Prostate gland (tissue), 2 donors: ENCODE measurements around the gene PLXND1. TPM values are rescaled to one million over a fixed set of nuclear protein-coding genes. Genes with fewer than 3 reads are reported as not detected.
A peak's percentile ranks its signal among the peaks of the same experiment; 100 is the strongest.

Source experiments
- DNase-seq: peaks from one replicate; pipeline ENCODE4 v3.0.0-alpha.2; 2019; ENCODE audit warnings: low spot score
- H3K27ac ChIP-seq, 2 donors: fragments of 200-600 bp; sonication (generic); 2 replicates each; pipeline ENCODE4 v1.5.1; 2017 to 2019
- H3K27me3 ChIP-seq: fragments of 200-600 bp; sonication (generic); replicated peaks from 2 replicates; pipeline ENCODE4 v1.5.1; 2019; ENCODE audit not compliant: insufficient read depth
- H3K36me3 ChIP-seq, 2 donors: fragments of 200-600 bp; sonication (generic); 1 replicate in 1 of 2; 2 replicates in 1 of 2; pipeline versions ENCODE4 v1.5.1 to v1.8.1; 2017 to 2019
- H3K4me1 ChIP-seq: fragments of 200-600 bp; sonication (generic); replicated peaks from 2 replicates; pipeline ENCODE4 v1.5.1; 2019
- H3K4me3 ChIP-seq, 2 donors: fragments of 200-600 bp; sonication (generic); 2 replicates each; pipeline ENCODE4 v1.5.1; 2017 to 2019
- H3K9me3 ChIP-seq: fragments of 200-600 bp; sonication (generic); 2 replicates; pipeline ENCODE4 v1.5.1; 2017
- POLR2A ChIP-seq: fragments of 450-650 bp; IDR thresholded peaks from one replicate; pipeline ENCODE4 v1.6.1; 2016; ENCODE audit warnings: antibody characterized with exemption, mild to moderate bottlenecking
- POLR2AphosphoS5 ChIP-seq: sonication (generic); formaldehyde crosslinking; IDR thresholded peaks from one replicate; pipeline ENCODE4 v1.6.1; 2017; ENCODE audit warnings: antibody characterized with exemption
- WGBS: methylation state at CpG from one replicate; pipeline ENCODE4 v1.1.5; 2018; 5-methylcytosine and 5-hydroxymethylcytosine counted together
- intact Hi-C: fragments of 100-400 bp; cut with DNase I; formaldehyde crosslinking; loops from one replicate; pipeline ENCODE4 v1.14.2; 2022
- total RNA-seq, 2 donors: library from RNA; depleted of rRNA; stranded (reverse); fragments of >200 nt; gene quantifications; one replicate each; pipeline ENCODE4 v1.1.0, GENCODE V29; 2016
- TF ChIP-seq, protein P1 (sequence below), 4 experiments: fragments of 200-600 bp in 2 of 4; fragments of 450-650 bp in 2 of 4; sonication (generic) in 2 of 4; IDR thresholded peaks; 1 replicate in 3 of 4; 2 replicates in 1 of 4; pipeline ENCODE4 v1.5.1; 2016 to 2019; ENCODE audit warnings: antibody characterized with exemption in 4 of 4, mild to moderate bottlenecking in 2 of 4, moderate library complexity in 2 of 4

The PLXND1 gene
- total RNA-seq, 2 donors from 2014 or later, result 19.7 to 83.6 TPM

DNA sequence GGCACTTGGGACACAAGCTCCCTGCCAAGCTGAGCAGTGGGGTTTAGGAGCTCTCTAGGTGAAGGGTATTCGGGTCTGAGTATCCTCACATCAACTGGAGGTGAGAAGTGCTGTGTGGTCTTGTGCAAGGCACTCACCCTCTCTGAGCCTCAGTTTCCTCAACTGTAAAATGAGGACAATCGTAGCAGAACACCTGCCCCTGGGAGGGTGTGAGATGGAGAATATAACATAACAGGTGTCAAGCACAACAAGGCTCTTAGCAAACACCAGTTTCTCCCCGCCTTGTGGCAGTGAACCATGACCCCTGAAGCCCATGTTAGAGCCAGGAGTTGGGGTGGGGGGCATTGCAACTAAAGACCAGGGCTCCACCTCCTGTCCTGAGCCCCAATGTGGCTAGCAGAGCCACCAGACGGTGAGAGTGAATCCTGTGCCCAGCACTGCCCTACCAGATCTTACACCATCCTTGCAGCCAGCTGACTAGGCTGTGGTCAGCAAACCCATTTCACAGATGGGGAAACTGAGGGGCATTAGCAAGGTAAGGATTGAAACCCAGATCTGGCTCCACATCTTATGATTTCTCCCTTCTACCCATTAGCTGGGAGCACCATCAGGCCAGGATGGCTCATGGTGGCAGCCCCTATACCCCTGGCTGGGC is 2.6 kb upstream of the PLXND1 start:
- intact Hi-C loops, result no loop called here
- Histone ChIP-seq H3K36me3 (no peaks in the 10 kb centered on the region), H3K4me1 (no peaks in the 10 kb centered on the region), H3K4me3 (no peak overlapping the region), H3K27me3 (no peaks in the 10 kb centered on the region), H3K27ac (peak overlapping the region in 1 of 2 donors; percentile 79), H3K9me3 (no peaks in the 10 kb centered on the region)
- 82% methylated on average over 4 of the region's 4 CpGs for WGBS
- TF ChIP-seq, protein P1, sequence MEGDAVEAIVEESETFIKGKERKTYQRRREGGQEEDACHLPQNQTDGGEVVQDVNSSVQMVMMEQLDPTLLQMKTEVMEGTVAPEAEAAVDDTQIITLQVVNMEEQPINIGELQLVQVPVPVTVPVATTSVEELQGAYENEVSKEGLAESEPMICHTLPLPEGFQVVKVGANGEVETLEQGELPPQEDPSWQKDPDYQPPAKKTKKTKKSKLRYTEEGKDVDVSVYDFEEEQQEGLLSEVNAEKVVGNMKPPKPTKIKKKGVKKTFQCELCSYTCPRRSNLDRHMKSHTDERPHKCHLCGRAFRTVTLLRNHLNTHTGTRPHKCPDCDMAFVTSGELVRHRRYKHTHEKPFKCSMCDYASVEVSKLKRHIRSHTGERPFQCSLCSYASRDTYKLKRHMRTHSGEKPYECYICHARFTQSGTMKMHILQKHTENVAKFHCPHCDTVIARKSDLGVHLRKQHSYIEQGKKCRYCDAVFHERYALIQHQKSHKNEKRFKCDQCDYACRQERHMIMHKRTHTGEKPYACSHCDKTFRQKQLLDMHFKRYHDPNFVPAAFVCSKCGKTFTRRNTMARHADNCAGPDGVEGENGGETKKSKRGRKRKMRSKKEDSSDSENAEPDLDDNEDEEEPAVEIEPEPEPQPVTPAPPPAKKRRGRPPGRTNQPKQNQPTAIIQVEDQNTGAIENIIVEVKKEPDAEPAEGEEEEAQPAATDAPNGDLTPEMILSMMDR (IDR thresholded peaks at IDR 0.05), result no peak
- TF ChIP-seq POLR2AphosphoS5 (no peak), POLR2A (no peak)
- no peak for DNase-seq

DNA sequence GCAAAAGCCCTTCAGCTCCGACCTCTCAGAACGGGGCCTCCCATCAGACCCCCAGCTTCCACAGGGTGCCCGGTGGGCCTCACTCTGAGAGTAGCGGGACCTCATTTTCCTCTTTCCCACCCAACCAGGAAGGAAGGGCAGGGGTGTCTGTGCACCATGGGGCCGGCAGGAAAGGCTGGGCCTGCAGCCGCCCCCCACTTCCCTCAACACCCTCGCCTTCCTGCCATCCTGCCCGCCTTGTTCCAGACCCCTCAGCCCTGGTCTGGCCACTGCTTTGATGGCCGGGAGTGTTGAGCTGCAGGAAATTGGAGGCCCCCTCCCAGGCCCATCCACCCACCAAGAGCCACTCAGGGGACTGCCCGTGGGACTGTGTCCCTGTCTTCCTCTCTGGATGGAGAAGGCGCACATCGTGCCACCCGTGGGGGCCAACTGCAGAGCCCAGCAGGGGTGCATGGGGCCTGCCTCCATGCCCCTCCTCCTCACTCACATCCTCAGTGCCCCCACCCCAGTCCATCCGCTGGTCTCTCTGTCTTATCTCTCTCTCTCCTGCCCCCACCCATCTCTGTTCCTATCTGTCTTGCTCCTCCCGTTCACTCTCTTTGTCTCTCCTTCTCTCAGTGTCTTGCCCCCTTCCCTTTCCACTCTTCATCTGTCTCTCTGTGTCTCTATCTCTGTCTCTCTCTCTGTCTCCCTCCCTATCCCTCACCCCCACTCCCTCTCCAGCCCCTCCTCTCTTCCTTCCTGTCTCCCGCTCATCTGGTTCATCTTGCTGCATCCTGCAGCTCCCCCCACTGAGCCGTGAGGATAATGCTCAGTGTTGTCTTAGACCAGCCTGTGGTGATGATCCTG is 1.8 kb upstream of the PLXND1 start:
- no peaks in the 10 kb centered on the region for H3K4me1 ChIP-seq
- intact Hi-C loops, result no loop called here
- H3K27ac ChIP-seq, result peak overlapping the region; percentile 79 to 80
- no peaks in the 10 kb centered on the region for H3K9me3 ChIP-seq
- no peaks in the 10 kb centered on the region for H3K27me3 ChIP-seq
- DNase-seq, result no peak
- 64% methylated on average over 17 of the region's 17 CpGs for WGBS
- TF ChIP-seq, protein P1 (IDR thresholded peaks at IDR 0.05), result peak in 1 of 4 experiments; percentile 31
- no peak for TF ChIP-seq POLR2A
- no peak overlapping the region for H3K4me3 ChIP-seq
- H3K36me3 ChIP-seq, result no peaks in the 10 kb centered on the region

DNA sequence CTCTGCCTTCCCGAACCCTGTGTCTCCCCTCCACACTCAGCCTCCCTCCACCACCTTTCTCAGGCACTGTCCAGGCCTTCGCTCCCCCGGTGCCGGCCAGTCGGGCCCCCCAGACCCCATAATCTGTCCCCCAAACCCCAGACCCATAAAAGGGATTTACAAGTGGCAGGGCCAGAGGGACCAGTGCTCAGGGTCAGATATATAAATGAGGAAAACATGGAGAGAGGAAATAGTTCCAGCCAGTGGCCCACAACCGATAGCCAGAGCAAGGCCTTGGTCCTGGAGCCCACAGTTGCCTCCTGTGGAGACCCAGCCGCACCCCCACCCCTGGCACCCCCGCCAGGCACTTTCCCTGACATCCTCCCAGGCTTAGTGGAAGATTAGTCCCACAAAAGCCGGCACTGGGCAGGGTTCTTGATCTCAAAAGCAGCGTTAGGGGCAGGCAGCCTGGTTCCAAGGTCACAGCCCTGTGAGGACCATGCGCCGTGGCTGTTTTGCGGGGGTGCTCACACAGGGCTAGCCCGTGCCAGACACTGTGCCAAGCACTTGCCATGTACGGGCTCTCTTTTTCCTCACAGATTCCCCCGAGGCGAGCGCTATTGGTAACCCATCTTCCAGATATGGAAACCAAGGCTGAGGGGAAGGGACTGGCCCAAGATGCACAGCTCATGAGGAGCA is 1.1 kb upstream of the PLXND1 start:
- 58% methylated on average over 18 of the region's 18 CpGs for WGBS
- Histone ChIP-seq H3K27me3 (no peaks in the 10 kb centered on the region), H3K27ac (peak overlapping the region; percentile 79 to 80), H3K9me3 (no peaks in the 10 kb centered on the region), H3K4me3 (peak overlapping the region; percentile 44 to 45), H3K4me1 (no peaks in the 10 kb centered on the region), H3K36me3 (no peaks in the 10 kb centered on the region)
- intact Hi-C loops, result no loop called here
- no peak for TF ChIP-seq POLR2A
- TF ChIP-seq, protein P1 (IDR thresholded peaks at IDR 0.05), result no peak
- no peak for TF ChIP-seq POLR2AphosphoS5
- DNase-seq, result no peak

DNA sequence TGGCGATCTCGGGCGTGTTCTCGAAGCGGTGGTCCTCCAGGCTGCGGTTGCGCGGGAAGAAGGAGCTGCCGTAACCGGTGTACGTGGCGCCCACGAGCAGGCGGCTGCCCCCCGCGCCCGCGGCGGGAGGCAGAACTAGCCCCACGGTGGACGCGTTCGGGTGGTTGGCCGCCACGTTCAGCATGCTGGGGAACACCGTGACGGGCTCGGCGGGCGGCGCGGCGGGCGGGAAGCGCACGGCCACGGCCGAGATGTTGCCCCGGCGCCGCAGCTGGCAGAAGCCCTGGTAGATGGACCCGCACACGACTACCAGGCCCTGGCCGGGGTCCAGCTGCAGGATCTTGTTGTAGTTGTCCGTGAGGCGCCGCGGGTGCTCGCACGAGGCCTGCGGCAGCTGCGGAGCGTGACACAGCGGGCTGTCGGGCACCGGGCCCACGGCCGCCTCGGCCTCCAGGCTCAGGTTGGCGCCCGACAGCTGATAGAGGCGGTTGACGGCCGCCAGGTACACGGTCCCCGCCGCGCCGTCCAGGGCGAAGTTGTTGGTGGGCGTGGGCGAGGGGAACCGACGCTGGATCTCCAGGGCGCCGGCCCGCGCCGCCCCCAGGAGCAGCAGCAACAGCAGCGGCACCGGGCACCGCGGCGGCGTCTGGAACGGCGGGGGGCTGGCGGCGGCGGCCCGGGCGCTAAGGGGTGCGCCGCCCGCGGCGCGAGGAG is 397 bp downstream of the PLXND1 start:
- no peaks in the 10 kb centered on the region for H3K4me1 ChIP-seq
- under 1% methylated on average over 47 of the region's 98 CpGs for WGBS
- no peaks in the 10 kb centered on the region for H3K27me3 ChIP-seq
- no peaks in the 10 kb centered on the region for H3K9me3 ChIP-seq
- intact Hi-C loops, result no loop called here
- H3K4me3 ChIP-seq, result peak overlapping the region; percentile 45
- no peak for TF ChIP-seq POLR2A
- TF ChIP-seq, protein P1 (IDR thresholded peaks at IDR 0.05), result no peak
- no peak for TF ChIP-seq POLR2AphosphoS5
- H3K36me3 ChIP-seq, result no peaks in the 10 kb centered on the region
- peak overlapping the region; percentile 63 to 72 for H3K27ac ChIP-seq
- DNase-seq, result no peak
